ENCODE results near the gene MX2.

GRCh38 chr21:41369105-41369919 is 7.5 kb downstream of the MX2 start:
- TF ChIP-seq CTCF (IDR thresholded peaks at IDR 0.05), result peak in 2 of 7 experiments; percentile 13 to 26
- TF ChIP-seq POLR2A (IDR thresholded peaks at IDR 0.05), result no peak

Measured in body of pancreas (tissue), 4 donors.